ENCODE results near the gene RUNDC1. TPM values are rescaled to one million over a fixed set of nuclear protein-coding genes. Genes with fewer than 3 reads are reported as not detected.
A peak's percentile ranks its signal among the peaks of the same experiment; 100 is the strongest.

The RUNDC1 gene
- total RNA-seq, 3 donors from 2014 or later, result 14.1 to 17.4 (median 16.7) TPM

DNA sequence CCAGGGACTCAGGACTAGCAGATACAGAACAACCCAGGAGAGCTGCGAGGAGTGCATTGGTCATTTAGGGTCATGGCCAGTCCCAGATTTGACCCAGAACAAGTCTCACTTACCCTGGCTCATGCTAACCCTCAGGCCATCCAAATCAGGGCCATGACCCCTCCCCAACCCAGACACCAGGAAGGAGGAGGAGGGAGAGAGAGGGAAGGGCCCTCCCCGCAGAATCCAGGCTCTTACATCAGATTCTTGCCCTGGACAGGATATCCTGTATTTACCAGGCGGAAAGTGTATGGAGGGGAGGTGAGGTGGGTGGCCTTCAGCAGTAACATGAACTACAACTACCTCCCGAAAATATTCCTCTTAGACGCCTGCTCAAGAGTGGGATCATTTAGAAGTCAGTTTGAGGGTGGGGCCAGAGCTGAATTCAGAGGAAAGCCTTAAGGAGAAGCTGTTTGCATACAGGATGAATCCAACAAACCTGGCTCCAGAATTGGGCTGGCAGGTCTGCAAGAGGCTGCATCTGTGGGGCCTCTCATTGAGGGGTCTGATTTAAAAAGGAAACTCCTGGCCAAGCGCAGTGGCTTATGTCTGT, 39.8 kb downstream of the RUNDC1 start:
- peak overlapping the region; percentile 46 for H3K4me3 Mint-ChIP-seq
- DNase-seq (no peak), ATAC-seq (no peak)
- no peaks in the 10 kb centered on the region for H3K27me3 Mint-ChIP-seq (ENCODE audit: low read depth)
- H3K36me3 Mint-ChIP-seq (ENCODE audit: insufficient read depth), result no peaks in the 10 kb centered on the region
- H3K4me1 Mint-ChIP-seq (ENCODE audit: low read depth), result peaks cover 35% of the 10 kb centered on the region
- no peaks in the 10 kb centered on the region for H3K9me3 Mint-ChIP-seq

DNA sequence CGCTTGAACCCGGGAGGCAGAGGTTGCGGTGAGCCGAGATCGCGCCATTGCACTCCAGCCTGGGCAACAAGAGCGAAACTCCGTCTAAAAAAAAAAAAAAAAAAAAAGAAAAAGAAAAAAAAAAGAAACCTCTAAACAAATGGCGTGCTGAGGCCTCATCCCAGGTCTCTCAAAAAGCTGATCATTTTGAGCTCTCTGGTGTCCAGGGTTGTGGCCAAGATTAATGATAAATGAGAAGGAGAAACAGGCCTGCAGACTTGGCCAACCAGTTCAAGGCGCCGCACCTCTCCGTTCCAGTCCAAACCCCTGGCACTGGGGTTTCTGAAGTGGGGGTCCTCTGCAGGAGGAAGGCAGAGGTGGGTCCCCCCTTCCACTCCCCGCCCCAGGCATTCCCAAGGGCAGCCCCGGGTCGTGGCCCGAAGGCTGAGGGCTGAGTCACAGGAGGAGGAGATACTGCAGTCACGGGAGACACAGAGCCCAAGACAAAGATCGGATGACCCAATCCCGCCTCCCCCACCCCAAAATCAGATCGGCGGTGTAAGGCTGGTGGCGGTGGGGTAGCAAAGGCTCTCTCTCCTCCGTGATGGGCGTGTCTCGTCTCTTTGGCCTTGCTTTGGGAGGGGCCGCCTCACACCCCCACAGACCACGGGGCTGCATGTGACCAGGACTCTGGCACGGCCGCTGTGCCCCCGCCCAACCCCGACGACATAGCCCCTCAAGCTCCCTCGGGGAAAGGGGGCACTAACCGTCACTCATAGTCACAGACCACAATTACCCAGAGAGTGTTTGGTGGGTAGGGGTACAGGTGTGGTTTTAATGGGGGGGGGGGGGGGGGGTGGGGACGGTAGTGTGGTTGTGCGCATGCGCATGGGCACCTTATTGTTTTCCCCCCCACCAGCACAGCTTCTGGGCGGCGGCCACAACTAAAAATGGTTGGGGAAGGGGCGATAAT, 40.7 kb downstream of the RUNDC1 start:
- Mint-ChIP-seq H3K9me3 (no peaks in the 10 kb centered on the region), H3K4me3 (peak overlapping the region; percentile 80), H3K4me1 (ENCODE audit: low read depth) (peaks cover 35% of the 10 kb centered on the region), H3K36me3 (ENCODE audit: insufficient read depth) (no peaks in the 10 kb centered on the region), H3K27me3 (ENCODE audit: low read depth) (no peaks in the 10 kb centered on the region)
- ATAC-seq, result peak in 1 of 2 donors; percentile 1
- DNase-seq, result peak; percentile 32

DNA sequence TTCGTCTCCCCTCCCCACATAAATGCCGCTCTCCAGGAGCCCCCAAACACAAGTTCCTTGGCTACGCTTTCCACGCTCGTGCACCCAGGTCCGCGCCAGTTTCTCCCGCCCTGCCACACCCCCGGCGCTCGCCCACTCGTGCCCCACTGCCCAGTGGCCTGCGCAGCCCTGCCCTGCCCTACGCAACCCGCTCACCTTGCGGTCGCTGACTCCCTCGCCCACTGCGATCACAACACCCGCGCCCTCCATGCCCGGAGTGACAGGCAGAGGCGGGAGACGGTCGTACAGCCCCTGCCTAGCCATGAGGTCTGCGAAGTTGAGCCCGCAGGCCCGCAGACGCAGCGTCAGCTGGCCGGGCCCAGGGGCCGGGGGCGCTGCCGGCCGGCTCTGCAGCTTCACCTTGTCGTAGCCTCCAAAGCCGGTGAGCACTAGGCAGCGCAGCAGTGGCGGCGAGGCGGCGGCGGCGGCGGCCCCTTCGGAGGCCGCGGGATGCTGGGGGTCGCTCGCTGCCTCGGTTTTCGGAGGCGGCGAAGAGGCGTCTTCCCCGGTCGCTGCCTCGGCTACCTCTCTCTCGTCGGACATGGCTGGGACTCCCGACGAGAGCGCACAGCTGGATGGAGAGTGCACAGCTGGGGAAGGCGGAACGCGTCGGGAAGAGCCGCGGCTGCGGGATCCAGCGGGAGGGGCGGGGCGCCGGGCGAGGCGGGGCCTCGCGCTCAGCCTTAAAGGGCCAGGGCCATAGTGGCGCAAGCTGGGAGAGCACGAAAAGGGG, 41.6 kb downstream of the RUNDC1 start, which contains the start of gene VAT1:
TSS of gene VAT1 (minus strand) at position 645 of the 772 bp plus-strand sequence. CDS start at position 582, 63 bp downstream.
- H3K36me3 Mint-ChIP-seq (ENCODE audit: insufficient read depth), result no peaks in the 10 kb centered on the region
- H3K4me3 Mint-ChIP-seq, result peak within 1 kb of the TSS; percentile 80
- DNase-seq (peak; percentile 52), ATAC-seq (peak; percentile 70 to 72)
- peaks cover 35% of the 10 kb centered on the region for H3K4me1 Mint-ChIP-seq (ENCODE audit: low read depth)
- H3K9me3 Mint-ChIP-seq, result no peaks in the 10 kb centered on the region
- H3K27me3 Mint-ChIP-seq (ENCODE audit: low read depth), result no peaks in the 10 kb centered on the region

DNA sequence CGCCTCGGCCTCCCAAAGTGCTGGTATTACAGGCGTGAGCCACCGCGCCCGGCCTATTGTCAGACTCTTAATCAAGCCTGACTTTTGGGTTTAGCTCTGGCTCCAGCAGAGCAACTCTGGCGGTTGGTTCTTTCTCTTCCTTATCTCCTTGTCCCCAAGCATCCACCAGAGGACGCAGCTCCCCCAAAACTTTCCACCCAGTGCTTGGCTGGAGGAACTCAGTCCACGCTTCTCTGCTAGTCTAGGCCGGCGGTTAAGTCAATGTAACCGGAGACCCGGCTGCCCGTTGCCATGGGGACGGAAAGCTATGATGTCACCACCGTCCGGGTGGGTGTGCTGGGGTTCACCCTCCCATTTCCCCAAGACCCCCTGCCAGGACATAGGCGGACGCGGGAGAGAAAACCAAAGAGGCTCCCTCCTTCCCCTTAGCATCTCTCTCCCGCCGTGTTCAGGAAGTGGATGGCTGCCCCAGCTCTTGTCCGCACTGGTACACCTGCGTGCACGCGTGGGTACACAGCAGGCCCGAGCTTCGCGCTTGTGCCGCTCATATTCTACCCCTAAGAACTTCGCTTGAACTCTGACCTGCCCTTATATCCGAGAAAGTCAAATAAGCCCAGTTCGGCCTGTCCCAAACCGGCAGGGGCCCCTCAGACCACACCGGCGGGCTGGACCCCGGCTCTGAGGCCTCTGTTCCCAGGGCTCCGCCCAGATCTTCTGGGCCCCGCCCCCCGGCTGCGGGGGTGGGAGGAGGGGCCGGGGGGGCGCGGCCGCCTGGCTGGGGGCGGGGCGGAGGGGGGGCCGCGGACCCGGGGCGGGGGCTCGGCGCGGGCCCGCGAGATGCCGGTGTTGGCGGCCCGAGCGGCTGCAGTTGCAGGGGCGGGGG, 44.3 kb downstream of the RUNDC1 start, which contains the start of gene RND2:
TSS of gene RND2 (plus strand) at position 825 of the 883 bp plus-strand sequence. CDS start 117 bp downstream, outside the sequence.
- H3K36me3 Mint-ChIP-seq (ENCODE audit: insufficient read depth), result no peaks in the 10 kb centered on the region
- peaks cover 22% of the 10 kb centered on the region for H3K4me1 Mint-ChIP-seq (ENCODE audit: low read depth)
- H3K4me3 Mint-ChIP-seq, result peak within 1 kb of the TSS; percentile 84
- no peaks in the 10 kb centered on the region for H3K9me3 Mint-ChIP-seq
- H3K27me3 Mint-ChIP-seq (ENCODE audit: low read depth), result no peaks in the 10 kb centered on the region
- ATAC-seq, result peak; percentile 57 to 60
- peak; percentile 76 for DNase-seq

DNA sequence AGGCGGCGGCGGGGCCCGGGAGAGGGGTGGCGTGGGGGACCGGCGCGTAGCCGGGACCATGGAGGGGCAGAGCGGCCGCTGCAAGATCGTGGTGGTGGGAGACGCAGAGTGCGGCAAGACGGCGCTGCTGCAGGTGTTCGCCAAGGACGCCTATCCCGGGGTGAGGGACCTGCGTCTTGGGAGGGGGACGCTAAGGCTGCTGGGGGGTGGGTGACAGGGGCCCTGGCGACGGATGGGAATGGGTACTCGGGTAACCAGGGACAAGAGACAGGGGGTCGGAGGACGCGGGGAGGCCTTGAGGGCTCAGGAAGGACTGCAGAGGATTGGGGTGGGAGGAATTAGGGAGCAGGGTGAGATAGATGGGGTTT, 44.9 kb downstream of the RUNDC1 start:
- H3K9me3 Mint-ChIP-seq, result no peaks in the 10 kb centered on the region
- no peaks in the 10 kb centered on the region for H3K27me3 Mint-ChIP-seq (ENCODE audit: low read depth)
- H3K36me3 Mint-ChIP-seq (ENCODE audit: insufficient read depth), result no peaks in the 10 kb centered on the region
- DNase-seq (no peak), ATAC-seq (no peak)
- H3K4me1 Mint-ChIP-seq (ENCODE audit: low read depth), result peaks cover 16% of the 10 kb centered on the region
- peak overlapping the region; percentile 73 for H3K4me3 Mint-ChIP-seq

DNA sequence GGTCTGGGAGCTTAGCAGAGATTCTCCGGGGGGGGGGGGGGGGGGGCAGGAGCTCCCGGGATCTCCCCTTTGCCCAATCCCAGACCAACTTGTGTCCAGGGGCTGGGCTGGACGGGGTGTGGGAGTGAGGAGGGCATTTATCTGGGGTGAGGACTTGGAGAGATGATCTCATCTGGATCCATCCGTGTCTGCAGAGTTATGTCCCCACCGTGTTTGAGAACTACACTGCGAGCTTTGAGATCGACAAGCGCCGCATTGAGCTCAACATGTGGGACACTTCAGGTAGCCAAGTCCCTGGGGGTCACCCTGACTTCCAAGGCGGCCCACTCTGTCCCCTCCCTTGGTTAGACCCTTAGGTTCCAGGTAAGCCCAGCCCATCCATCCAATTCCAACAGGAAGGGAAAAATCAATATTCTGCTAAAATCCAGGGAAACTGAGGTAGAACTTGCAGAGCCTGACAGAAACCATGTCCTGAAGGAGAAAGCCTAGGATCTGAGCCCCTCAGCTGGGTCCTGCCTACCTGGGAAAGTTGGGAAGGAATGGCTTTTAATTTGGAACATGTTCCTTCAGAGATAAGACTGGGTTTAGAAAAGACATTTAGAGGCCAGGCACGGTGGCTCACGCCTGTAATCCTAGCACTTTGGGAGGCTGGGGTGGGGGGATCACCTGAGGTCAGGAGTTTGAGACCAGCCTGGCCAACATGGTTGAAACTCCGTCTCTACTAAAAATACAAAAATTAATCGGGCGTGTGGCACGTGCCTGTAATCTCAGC, 45.6 kb downstream of the RUNDC1 start:
- Mint-ChIP-seq H3K27me3 (ENCODE audit: low read depth) (no peaks in the 10 kb centered on the region), H3K9me3 (no peaks in the 10 kb centered on the region), H3K4me1 (ENCODE audit: low read depth) (peaks cover 13% of the 10 kb centered on the region), H3K36me3 (ENCODE audit: insufficient read depth) (no peaks in the 10 kb centered on the region), H3K4me3 (peak overlapping the region; percentile 73)
- DNase-seq, result no peak
- no peak for ATAC-seq

DNA sequence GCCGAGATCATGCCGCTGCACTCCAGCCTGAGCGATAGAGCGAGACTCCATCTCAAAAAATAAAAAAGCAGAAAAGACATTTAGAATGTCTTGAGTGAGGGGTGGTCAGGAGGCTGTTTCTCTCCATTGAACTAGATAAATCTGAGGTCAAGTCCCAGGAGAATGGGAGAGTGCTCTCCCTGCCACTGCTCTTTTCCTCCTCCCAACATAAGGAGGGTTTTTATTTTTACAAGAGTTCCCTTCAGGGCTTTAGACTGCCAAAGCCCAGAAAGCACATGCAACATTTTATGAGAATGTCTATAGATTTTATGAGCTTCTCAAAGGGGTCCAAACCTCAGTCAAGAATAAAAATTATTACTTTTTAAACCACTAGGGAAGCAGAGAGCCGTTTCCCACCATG, 46.2 kb downstream of the RUNDC1 start:
- Mint-ChIP-seq H3K36me3 (ENCODE audit: insufficient read depth) (no peaks in the 10 kb centered on the region), H3K27me3 (ENCODE audit: low read depth) (no peaks in the 10 kb centered on the region), H3K9me3 (no peaks in the 10 kb centered on the region), H3K4me3 (peak overlapping the region; percentile 57), H3K4me1 (ENCODE audit: low read depth) (peaks cover 9% of the 10 kb centered on the region)
- no peak for ATAC-seq
- no peak for DNase-seq

DNA sequence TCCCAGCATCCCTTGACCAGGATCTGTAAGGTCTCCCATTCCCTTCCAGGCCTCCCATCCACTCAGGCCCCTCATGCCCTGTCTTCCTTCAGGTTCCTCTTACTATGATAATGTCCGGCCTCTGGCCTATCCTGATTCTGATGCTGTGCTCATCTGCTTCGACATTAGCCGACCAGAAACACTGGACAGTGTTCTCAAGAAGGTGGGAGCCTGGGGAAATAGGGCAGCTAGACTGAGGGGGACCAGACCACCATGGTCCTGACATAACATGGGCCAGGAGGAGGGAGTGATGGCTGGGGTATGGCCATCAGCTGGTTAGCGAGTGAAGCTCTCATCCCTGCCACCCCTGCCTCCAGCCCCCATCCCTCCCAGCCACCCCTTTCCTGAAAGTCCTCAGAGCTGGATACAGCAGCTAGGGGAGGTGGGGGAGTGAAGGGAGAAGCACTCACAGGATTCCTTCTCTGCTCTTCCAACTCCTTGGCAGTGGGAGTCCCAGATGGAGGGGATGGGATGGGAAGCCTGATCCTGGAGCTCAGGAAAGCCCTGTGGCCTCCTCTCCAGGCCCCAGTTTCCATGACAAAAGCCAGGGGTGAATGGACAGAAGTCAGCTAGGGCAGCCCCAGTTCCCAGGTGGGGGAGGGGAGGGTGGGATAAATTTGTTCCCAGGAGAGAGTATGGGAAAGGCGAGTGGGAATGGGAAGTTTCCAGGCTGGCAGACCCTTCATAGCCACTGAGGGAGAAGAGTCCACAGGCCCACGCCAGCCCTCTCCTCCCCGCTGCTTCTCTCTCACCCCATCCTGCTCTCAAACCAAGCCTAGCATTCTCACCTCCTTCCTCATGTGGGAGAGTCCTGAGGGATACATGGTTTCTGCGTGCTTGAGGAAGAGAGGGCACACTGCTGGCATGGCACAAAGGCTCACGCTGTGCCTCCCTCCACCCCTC, 47.0 kb downstream of the RUNDC1 start:
- Mint-ChIP-seq H3K4me1 (ENCODE audit: low read depth) (peaks cover 8% of the 10 kb centered on the region), H3K27me3 (ENCODE audit: low read depth) (no peaks in the 10 kb centered on the region), H3K4me3 (no peak overlapping the region), H3K9me3 (no peaks in the 10 kb centered on the region), H3K36me3 (ENCODE audit: insufficient read depth) (no peaks in the 10 kb centered on the region)
- no peak for DNase-seq
- no peak for ATAC-seq

DNA sequence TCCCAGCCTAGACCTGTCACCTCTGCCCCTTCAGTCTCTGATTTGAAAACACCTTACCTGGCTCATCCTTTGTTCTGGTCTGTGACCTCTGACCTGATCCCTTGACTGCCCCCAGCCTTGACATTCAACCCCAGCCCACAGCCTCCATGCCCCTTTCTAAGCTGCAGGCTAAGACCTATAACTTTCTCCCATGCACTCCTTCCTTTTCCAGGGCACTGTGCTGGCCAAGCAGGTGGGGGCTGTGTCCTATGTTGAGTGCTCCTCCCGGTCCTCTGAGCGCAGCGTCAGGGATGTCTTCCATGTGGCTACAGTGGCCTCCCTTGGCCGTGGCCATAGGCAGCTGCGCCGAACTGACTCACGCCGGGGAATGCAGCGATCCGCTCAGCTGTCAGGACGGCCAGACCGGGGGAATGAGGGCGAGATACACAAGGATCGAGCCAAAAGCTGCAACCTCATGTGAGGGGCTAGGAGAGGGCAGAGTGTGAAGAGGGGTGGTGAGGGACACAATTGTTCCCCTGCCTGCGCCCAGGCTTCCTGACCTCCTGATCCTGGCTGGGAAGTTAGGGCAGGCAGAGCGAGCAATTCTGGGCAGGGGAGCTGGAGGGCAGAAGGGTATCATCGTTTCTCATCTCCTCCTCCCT, 48.0 kb downstream of the RUNDC1 start:
- no peak for ATAC-seq

DNA sequence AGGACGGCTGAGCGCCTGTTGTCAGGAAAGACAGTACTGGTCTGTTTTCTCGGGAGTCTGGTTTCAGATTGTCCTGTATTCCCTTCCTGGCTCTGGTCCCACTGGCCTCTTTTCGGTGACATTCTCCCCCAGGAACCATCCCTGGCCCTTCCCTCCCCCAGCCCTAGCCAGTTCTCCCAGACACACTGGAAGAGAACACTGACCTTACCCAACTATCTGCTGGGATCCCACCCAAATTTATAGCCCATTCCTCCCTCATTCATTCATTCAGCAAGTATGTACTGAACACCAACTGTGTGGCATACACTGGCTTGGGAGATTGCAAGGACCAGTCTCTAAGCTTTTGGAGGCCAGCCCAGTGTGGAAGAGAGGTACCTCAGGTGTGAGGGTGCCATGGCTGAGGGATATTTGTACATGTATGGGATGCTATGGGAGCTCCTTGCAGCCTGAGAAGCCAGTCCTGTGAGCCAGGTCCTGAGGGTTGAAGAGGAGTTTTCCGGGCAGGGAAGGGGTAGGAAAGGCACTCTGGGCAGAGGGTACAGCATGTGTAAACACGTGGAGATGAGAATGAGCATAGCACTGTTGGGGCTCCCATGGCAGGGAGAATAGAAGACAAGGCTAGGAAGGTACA, 49.9 kb downstream of the RUNDC1 start:
- no peaks in the 10 kb centered on the region for H3K27me3 Mint-ChIP-seq (ENCODE audit: low read depth)
- H3K9me3 Mint-ChIP-seq, result no peaks in the 10 kb centered on the region
- no peak overlapping the region for H3K4me3 Mint-ChIP-seq
- H3K36me3 Mint-ChIP-seq (ENCODE audit: insufficient read depth), result no peaks in the 10 kb centered on the region
- DNase-seq (no peak), ATAC-seq (no peak)
- no peaks in the 10 kb centered on the region for H3K4me1 Mint-ChIP-seq (ENCODE audit: low read depth)

More for the DNA sequence above, 48.0 kb downstream of the RUNDC1 start:
- Mint-ChIP-seq H3K4me1 (ENCODE audit: low read depth) (peaks cover 8% of the 10 kb centered on the region), H3K27me3 (ENCODE audit: low read depth) (no peaks in the 10 kb centered on the region), H3K4me3 (no peak overlapping the region), H3K36me3 (ENCODE audit: insufficient read depth) (no peaks in the 10 kb centered on the region), H3K9me3 (no peaks in the 10 kb centered on the region)
- no peak for DNase-seq

DNA sequence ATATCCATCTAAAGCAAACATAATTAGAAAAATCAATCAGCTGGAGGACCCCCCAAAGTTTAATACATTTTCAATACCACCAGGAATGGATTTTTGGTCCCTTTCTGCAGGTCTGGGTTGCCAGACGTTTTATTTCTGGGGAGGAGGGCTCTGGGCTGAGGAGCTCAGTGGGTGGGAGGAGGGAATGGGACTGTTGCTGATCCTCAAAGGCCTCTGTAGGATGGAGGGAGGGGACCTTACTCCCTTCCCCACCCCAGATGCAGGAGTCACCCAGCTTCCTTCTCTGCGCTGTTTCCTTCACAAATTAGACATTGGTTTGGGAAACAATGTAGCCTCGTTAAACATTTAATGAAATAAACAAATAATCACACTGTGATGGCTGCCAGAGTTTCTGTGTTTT, 51.3 kb downstream of the RUNDC1 start:
- Mint-ChIP-seq H3K27me3 (ENCODE audit: low read depth) (no peaks in the 10 kb centered on the region), H3K4me3 (no peak overlapping the region)
- no peak for ATAC-seq

More for the DNA sequence above, 51.3 kb downstream of the RUNDC1 start:
- no peak for DNase-seq
- no peaks in the 10 kb centered on the region for H3K9me3 Mint-ChIP-seq
- H3K36me3 Mint-ChIP-seq (ENCODE audit: insufficient read depth), result no peaks in the 10 kb centered on the region
- no peaks in the 10 kb centered on the region for H3K4me1 Mint-ChIP-seq (ENCODE audit: low read depth)

Data from activated T-cell treated with anti-CD3 and anti-CD28 coated beads, Interleukin-2, amount 50 U/mL, for 4 hours (primary cell).